Sigmoid colon (tissue), 7 donors: ENCODE results near the gene ASXL1. TPM values are rescaled to one million over a fixed set of nuclear protein-coding genes. Genes with fewer than 3 reads are reported as not detected.

ENCODE experiments used
- DNase-seq: peaks from one replicate; pipeline ENCODE4 v3.0.0-alpha.2; 2019
- H3K27ac ChIP-seq, 4 donors: fragments of 200-600 bp; sonication (generic); one replicate each; pipeline ENCODE4 v1.5.1; 2016 to 2019; ENCODE audit warnings: mild to moderate bottlenecking in 1 of 4
- H3K27me3 ChIP-seq, 3 donors: fragments of 200-600 bp; sonication (generic); one replicate each; pipeline ENCODE4 v1.5.1; 2019; ENCODE audit warnings: mild to moderate bottlenecking in 1 of 3
- H3K36me3 ChIP-seq, 4 donors: fragments of 200-600 bp; sonication (generic); one replicate each; pipeline ENCODE4 v1.5.1; 2016 to 2019
- H3K4me1 ChIP-seq, 4 donors: fragments of 200-600 bp; sonication (generic); one replicate each; pipeline ENCODE4 v1.5.1; 2017 to 2019
- H3K4me3 ChIP-seq, 4 donors: fragments of 200-600 bp; sonication (generic); one replicate each; pipeline ENCODE4 v1.5.1; 2017 to 2019; ENCODE audit warnings: mild to moderate bottlenecking in 2 of 4, moderate library complexity in 1 of 4
- H3K9me3 ChIP-seq, 4 donors: fragments of 200-600 bp in 3 of 4; sonication (generic) in 3 of 4; one replicate each; pipeline versions ENCODE4 v1.5.1 to v1.6.1; 2013 to 2019
- CTCF ChIP-seq, 4 experiments: fragments of 450-650 bp in 3 of 4; fragments of 200-600 bp in 1 of 4; IDR thresholded peaks; one replicate each; pipeline ENCODE4 v1.5.1; 2016 to 2019; ENCODE audit warnings: antibody characterized with exemption in 4 of 4, mild to moderate bottlenecking in 3 of 4, moderate library complexity in 2 of 4
- EP300 ChIP-seq, 4 donors: sonication (generic); formaldehyde crosslinking; IDR thresholded peaks; one replicate each; pipeline ENCODE4 v1.6.1; 2017; ENCODE audit warnings: antibody characterized with exemption in 4 of 4
- POLR2A ChIP-seq, 2 donors: fragments of 450-650 bp; IDR thresholded peaks; one replicate each; pipeline ENCODE4 v1.6.1; 2016; ENCODE audit warnings: antibody characterized with exemption in 2 of 2, mild to moderate bottlenecking in 2 of 2, moderate library complexity in 2 of 2
- POLR2AphosphoS5 ChIP-seq, 4 donors: sonication (generic); formaldehyde crosslinking; IDR thresholded peaks; one replicate each; pipeline ENCODE4 v1.6.1; 2017; ENCODE audit warnings: antibody characterized with exemption in 4 of 4
- WGBS, 2 donors: extraction: QIAGEN DNeasy Blood & Tissue Kit; methylation state at CpG; one replicate each; pipeline ENCODE4 v1.1.7; 2013; 5-methylcytosine and 5-hydroxymethylcytosine counted together
- intact Hi-C: fragments of 100-400 bp; cut with DNase I; formaldehyde crosslinking; loops from one replicate; pipeline ENCODE4 v1.15.1; 2023
- polyA plus RNA-seq, 3 donors: library from polyadenylated mRNA; stranded (reverse); fragments of 200-250 nt; gene quantifications; one replicate each; pipeline ENCODE4 v1.2.3, GENCODE V29; 2013
- total RNA-seq, 4 donors: library from RNA; depleted of rRNA; stranded (reverse); fragments of >200 nt; gene quantifications; one replicate each; pipeline ENCODE4 v1.1.0, GENCODE V29; 2016
- donor health status: healthy with polysubstance abuse.
- donor health status: Bipolar disorder and iron deficiency.
- donor health status: healthy.

ASXL1 gene
- total and polyA plus RNA-seq, 7 donors = 6.0 to 102 (median 46.7) TPM

GRCh38 chr20:32364554-32365208 lies 6.5 kb downstream of the ASXL1 start:
- DNase-seq = no peak
- Histone ChIP-seq H3K27me3 (no peaks in the 10 kb centered on the region), H3K36me3 (peaks cover 0 to 8% (median 3%) of the 10 kb centered on the region in 4 donors), H3K27ac (peak overlapping the region in 1 of 4 donors; percentile 9), H3K4me1 (peaks cover 0 to 95% (median 85%) of the 10 kb centered on the region in 4 donors), H3K9me3 (no peaks in the 10 kb centered on the region), H3K4me3 (no peak overlapping the region)
- no peak for TF ChIP-seq CTCF (IDR thresholded peaks at IDR 0.05)
- TF ChIP-seq POLR2A (IDR thresholded peaks at IDR 0.05) = no peak
- TF ChIP-seq POLR2AphosphoS5 (IDR thresholded peaks at IDR 0.05) = no peak
- no peak for TF ChIP-seq EP300 (IDR thresholded peaks at IDR 0.05)
- intact Hi-C loops = loop anchor here (10.0 kb wide), 1 partner anchor 160 kb away; the partner anchor contains the start of genes PLAGL2 and POFUT1
- WGBS, 2 donors = 80 to 83% methylated on average over 7 of the region's 7 CpGs

GRCh38 chr20:32365564-32365963 lies 7.4 kb downstream of the ASXL1 start:
- H3K27ac ChIP-seq = no peak overlapping the region
- peaks cover 0 to 86% (median 76%) of the 10 kb centered on the region in 4 donors for H3K4me1 ChIP-seq
- no peaks in the 10 kb centered on the region for H3K9me3 ChIP-seq
- DNase-seq = no peak
- no peak overlapping the region for H3K4me3 ChIP-seq
- WGBS, 2 donors = 58 to 66% methylated on average over 5 of the region's 5 CpGs
- H3K36me3 ChIP-seq = peaks cover 0 to 17% (median 4%) of the 10 kb centered on the region in 4 donors
- H3K27me3 ChIP-seq = no peaks in the 10 kb centered on the region
- TF ChIP-seq EP300 (IDR thresholded peaks at IDR 0.05) (no peak), POLR2A (IDR thresholded peaks at IDR 0.05) (no peak), POLR2AphosphoS5 (IDR thresholded peaks at IDR 0.05) (no peak), CTCF (IDR thresholded peaks at IDR 0.05) (no peak)
- intact Hi-C loops = loop anchor here (10.0 kb wide), 1 partner anchor 161 kb away; the partner anchor contains the start of genes PLAGL2 and POFUT1

- Histone ChIP-seq H3K4me1 (peaks cover 0 to 78% (median 68%) of the 10 kb centered on the region in 4 donors), H3K27ac (no peak overlapping the region), H3K4me3 (no peak overlapping the region), H3K36me3 (peaks cover 0 to 22% (median 7%) of the 10 kb centered on the region in 4 donors), H3K9me3 (no peaks in the 10 kb centered on the region), H3K27me3 (no peaks in the 10 kb centered on the region)
- intact Hi-C loops = loop anchor here (10.0 kb wide), 1 partner anchor 162 kb away; the partner anchor contains the start of genes PLAGL2 and POFUT1
- DNase-seq = no peak
- TF ChIP-seq CTCF (IDR thresholded peaks at IDR 0.05) = no peak
- no peak for TF ChIP-seq POLR2A (IDR thresholded peaks at IDR 0.05)
- TF ChIP-seq EP300 (IDR thresholded peaks at IDR 0.05) = no peak
- no peak for TF ChIP-seq POLR2AphosphoS5 (IDR thresholded peaks at IDR 0.05)
- WGBS, 2 donors = 83 to 89% methylated on average over 2 of the region's 2 CpGs
Measured at GRCh38 chr20:32366380-32366779, 8.2 kb downstream of the ASXL1 start.

GRCh38 chr20:32368323-32368722 lies 10.2 kb downstream of the ASXL1 start:
- peaks cover 0 to 40% (median 7%) of the 10 kb centered on the region in 4 donors for H3K36me3 ChIP-seq
- no peak for DNase-seq
- H3K9me3 ChIP-seq = no peaks in the 10 kb centered on the region
- no peak overlapping the region for H3K27ac ChIP-seq
- no peaks in the 10 kb centered on the region for H3K27me3 ChIP-seq
- no peak for TF ChIP-seq POLR2A (IDR thresholded peaks at IDR 0.05)
- H3K4me1 ChIP-seq = peaks cover 0 to 60% (median 52%) of the 10 kb centered on the region in 4 donors
- no peak overlapping the region for H3K4me3 ChIP-seq
- intact Hi-C loops = loop anchor here (10.0 kb wide), 1 partner anchor 164 kb away; the partner anchor contains the start of genes PLAGL2 and POFUT1

GRCh38 chr20:32368925-32369324 lies 10.8 kb downstream of the ASXL1 start:
- Histone ChIP-seq H3K4me1 (peaks cover 0 to 55% (median 47%) of the 10 kb centered on the region in 4 donors), H3K27me3 (no peaks in the 10 kb centered on the region), H3K27ac (no peak overlapping the region), H3K36me3 (peaks cover 0 to 44% (median 7%) of the 10 kb centered on the region in 4 donors), H3K9me3 (no peaks in the 10 kb centered on the region), H3K4me3 (no peak overlapping the region)
- no peak for DNase-seq
- TF ChIP-seq EP300 (IDR thresholded peaks at IDR 0.05) = no peak
- TF ChIP-seq CTCF (IDR thresholded peaks at IDR 0.05) = no peak
- no peak for TF ChIP-seq POLR2AphosphoS5 (IDR thresholded peaks at IDR 0.05)
- no peak for TF ChIP-seq POLR2A (IDR thresholded peaks at IDR 0.05)
- intact Hi-C loops = loop anchor here (10.0 kb wide), 1 partner anchor 164 kb away; the partner anchor contains the start of genes PLAGL2 and POFUT1
- 41 to 44% methylated on average over 6 of the region's 6 CpGs for WGBS, 2 donors
